H1 (cell line): ENCODE data around the gene ADARB2. TPM values are rescaled to one million over a fixed set of nuclear protein-coding genes. Genes with fewer than 3 reads are reported as not detected.

Experiments
- CTCF ChIA-PET: fragments of 300-600 bp; sonication (Branson Sonifier 250); formaldehyde crosslinking; loops from one replicate; lab custom pipeline; 2021; ENCODE audit not compliant: partially characterized antibody; lab: Charles Lee
- POLR2A ChIA-PET: fragments of 300-600 bp; sonication (Branson Sonifier 250); formaldehyde crosslinking; loops from one replicate; lab custom pipeline; 2021; ENCODE audit warnings: inconsistent platforms; ENCODE audit not compliant: partially characterized antibody; lab: Charles Lee
- DNase-seq, 2 experiments: peaks; one replicate each; pipeline versions ENCODE4 v3.0.0 to v3.0.0-alpha.2; 2010 to 2022; ENCODE audit warnings: low spot score in 2 of 2, low read depth in 1 of 2, mixed read lengths in 1 of 2
- FAIRE-seq: peaks from 2 replicates; lab custom pipeline; 2011; peaks lifted over from hg19 to GRCh38; lab: Jason Lieb, UNC
- H2AFZ ChIP-seq: 2 replicates; pipeline ENCODE4 v1.8.1; 2012; ENCODE audit warnings: low read length, inconsistent platforms
- H2AK5ac ChIP-seq: 2 replicates; pipeline ENCODE4 v1.6.1; 2013; ENCODE audit warnings: low read depth, low read length
- H2BK120ac ChIP-seq: replicated peaks from 2 replicates; pipeline ENCODE3; 2013; ENCODE audit warnings: low read depth, low read length, inconsistent platforms
- H2BK12ac ChIP-seq: 2 replicates; pipeline ENCODE4 v1.6.1; 2013; ENCODE audit warnings: low read depth, low read length
- H2BK15ac ChIP-seq: 2 replicates; pipeline ENCODE4 v1.6.1; 2013; ENCODE audit warnings: low read length
- H2BK20ac ChIP-seq: 2 replicates; pipeline ENCODE4 v1.6.1; 2013; ENCODE audit warnings: low read length
- H2BK5ac ChIP-seq: 2 replicates; pipeline ENCODE4 v1.6.1; 2013; ENCODE audit warnings: low read depth, low read length
- H3K14ac ChIP-seq: 2 replicates; pipeline ENCODE4 v1.6.1; 2013; ENCODE audit warnings: inconsistent platforms; ENCODE audit not compliant: insufficient read length
- H3K18ac ChIP-seq: 2 replicates; pipeline ENCODE4 v1.6.1; 2013; ENCODE audit warnings: low read length; ENCODE audit errors: extremely low read depth
- H3K23ac ChIP-seq: 2 replicates; pipeline ENCODE4 v1.6.1; 2013; ENCODE audit warnings: inconsistent platforms; ENCODE audit not compliant: insufficient read length
- H3K23me2 ChIP-seq: 2 replicates; pipeline ENCODE4 v1.6.1; 2013; ENCODE audit warnings: low read depth, low read length
- H3K27ac ChIP-seq: 2 replicates; pipeline ENCODE4 v1.6.1; 2011; ENCODE audit warnings: low read depth, low read length, inconsistent platforms
- H3K27me3 ChIP-seq, 4 experiments: replicated peaks in 1 of 4; 1 replicate in 1 of 4; 2 replicates in 3 of 4; pipeline versions ENCODE4 v1.6.1 to v1.8.1; 2011 to 2013; ENCODE audit warnings: low read length in 3 of 4, mild to moderate bottlenecking in 3 of 4, inconsistent platforms in 2 of 4, mixed read lengths in 2 of 4, moderate library complexity in 1 of 4; ENCODE audit not compliant: control insufficient read depth in 3 of 4, insufficient read depth in 3 of 4; ENCODE audit errors: extremely low read depth in 1 of 4
- H3K36me3 ChIP-seq, 4 experiments: 2 replicates each; pipeline versions ENCODE4 v1.6.1 to v1.8.1; 2011 to 2013; ENCODE audit warnings: mild to moderate bottlenecking in 4 of 4, low read length in 3 of 4, moderate library complexity in 2 of 4, control low read depth in 1 of 4, inconsistent platforms in 1 of 4; ENCODE audit not compliant: insufficient read depth in 4 of 4, control insufficient read depth in 2 of 4
- H3K4ac ChIP-seq: replicated peaks from 2 replicates; pipeline ENCODE3; 2013; ENCODE audit warnings: low read length, low read depth, mixed read lengths, inconsistent platforms; ENCODE audit not compliant: insufficient read length
- H3K4me1 ChIP-seq, 4 experiments: replicated peaks in 1 of 4; 1 replicate in 1 of 4; 2 replicates in 3 of 4; pipeline versions ENCODE4 v1.6.1 to v1.8.1; 2011 to 2013; ENCODE audit warnings: low read length in 3 of 4, inconsistent platforms in 2 of 4, mixed read lengths in 1 of 4; ENCODE audit not compliant: insufficient read depth in 4 of 4, control insufficient read depth in 3 of 4
- H3K4me2 ChIP-seq, 2 experiments: 2 replicates each; pipeline versions ENCODE4 v1.6.1 to v1.8.1; 2011 to 2013; ENCODE audit warnings: low read depth in 2 of 2, low read length in 2 of 2, control low read depth in 1 of 2, inconsistent platforms in 1 of 2, mild to moderate bottlenecking in 1 of 2; ENCODE audit not compliant: insufficient read depth in 1 of 2
- H3K4me3 ChIP-seq, 4 experiments: fragments of 200-600, 300-600 bp in 1 of 4; sonication (generic), shearing (Covaris generic), sonication (Bioruptor Twin) in 1 of 4; 2 replicates each; pipeline versions ENCODE4 v1.5.1 to v1.8.1; 2011 to 2016; ENCODE audit warnings: low read length in 4 of 4, low read depth in 3 of 4, control low read depth in 2 of 4, inconsistent platforms in 2 of 4, mild to moderate bottlenecking in 2 of 4, mixed read lengths in 1 of 4, moderate library complexity in 1 of 4; ENCODE audit not compliant: insufficient read depth in 2 of 4; ENCODE audit errors: extremely low read depth in 1 of 4
- H3K56ac ChIP-seq: replicated peaks from 2 replicates; pipeline ENCODE3; 2013; ENCODE audit warnings: low read depth, mild to moderate bottlenecking, mixed read lengths, low read length, inconsistent platforms; ENCODE audit not compliant: insufficient read length
- H3K79me1 ChIP-seq: 2 replicates; pipeline ENCODE4 v1.6.1; 2013; ENCODE audit warnings: low read depth, low read length, control low read depth
- H3K79me2 ChIP-seq, 2 experiments: 2 replicates each; pipeline versions ENCODE4 v1.6.1 to v1.8.1; 2012 to 2013; ENCODE audit warnings: low read length in 2 of 2, mild to moderate bottlenecking in 2 of 2, inconsistent platforms in 1 of 2; ENCODE audit not compliant: insufficient read depth in 2 of 2, control insufficient read depth in 1 of 2
- H3K9ac ChIP-seq, 4 experiments: replicated peaks in 1 of 4; 1 replicate in 1 of 4; 2 replicates in 3 of 4; pipeline versions ENCODE4 v1.6.1 to v1.8.1; 2011 to 2013; ENCODE audit warnings: low read depth in 3 of 4, low read length in 3 of 4, control low read depth in 2 of 4, mild to moderate bottlenecking in 2 of 4, moderate library complexity in 2 of 4, inconsistent platforms in 1 of 4; ENCODE audit errors: extremely low read depth in 1 of 4
- H3K9me3 ChIP-seq, 2 experiments: 2 replicates each; pipeline versions ENCODE4 v1.6.1 to v1.8.1; 2012 to 2013; ENCODE audit warnings: mild to moderate bottlenecking in 2 of 2, moderate library complexity in 2 of 2, control low read depth in 1 of 2, inconsistent platforms in 1 of 2, low read depth in 1 of 2, low read length in 1 of 2, mixed read lengths in 1 of 2; ENCODE audit not compliant: insufficient read depth in 2 of 2
- H4K20me1 ChIP-seq, 2 experiments: replicated peaks in 1 of 2; 2 replicates each; pipeline versions ENCODE3 to v1.8.1; 2011 to 2013; ENCODE audit warnings: inconsistent platforms in 2 of 2, low read length in 2 of 2, mild to moderate bottlenecking in 1 of 2; ENCODE audit not compliant: insufficient read depth in 2 of 2, control insufficient read depth in 1 of 2
- H4K5ac ChIP-seq: 2 replicates; pipeline ENCODE4 v1.6.1; 2013; ENCODE audit warnings: low read length, low read depth, mixed read lengths, inconsistent platforms; ENCODE audit not compliant: insufficient read length
- H4K8ac ChIP-seq: 2 replicates; pipeline ENCODE4 v1.8.0; 2013; ENCODE audit warnings: mild to moderate bottlenecking, moderate library complexity, low read length, inconsistent platforms; ENCODE audit not compliant: insufficient read depth; ENCODE audit errors: extremely low read depth
- H4K91ac ChIP-seq: replicated peaks from 2 replicates; pipeline ENCODE3; 2013; ENCODE audit warnings: low read length, mixed read lengths, inconsistent platforms; ENCODE audit not compliant: insufficient read length
- ASH2L ChIP-seq: fragments of 200-600, 300-600 bp; sonication (generic); IDR thresholded peaks from one replicate; pipeline ENCODE4 v1.7.1; 2017; ENCODE audit warnings: low read length
- EGR1 ChIP-seq: IDR thresholded peaks from 2 replicates; pipeline ENCODE4 v1.6.1; 2011; ENCODE audit warnings: low read depth, low read length, borderline replicate concordance
- KDM4A ChIP-seq: IDR thresholded peaks from one replicate; pipeline ENCODE4 v1.7.1; 2012; ENCODE audit warnings: low read depth, mild to moderate bottlenecking, moderate library complexity, low read length, inconsistent platforms; ENCODE audit not compliant: severe bottlenecking
- RAD21 ChIP-seq, 2 experiments: IDR thresholded peaks in 1 of 2; conservative IDR thresholded peaks in 1 of 2; 2 replicates each; pipeline ENCODE4 v1.6.1; 2011; ENCODE audit warnings: low read depth in 2 of 2, low read length in 2 of 2, improper control_type of control experiment in 1 of 2, inconsistent platforms in 1 of 2, mild to moderate bottlenecking in 1 of 2, moderate library complexity in 1 of 2
- RNF2 ChIP-seq: fragments of 200-900, 300-1000 bp; sonication (generic); IDR thresholded peaks from 2 replicates; pipeline ENCODE4 v1.7.1; 2016; ENCODE audit warnings: borderline replicate concordance, low read depth, mild to moderate bottlenecking, antibody characterized with exemption, low read length; ENCODE audit not compliant: poor library complexity, severe bottlenecking; ENCODE audit errors: missing control alignments
- SP1 ChIP-seq: IDR thresholded peaks from 2 replicates; pipeline ENCODE4 v1.6.1; 2011; ENCODE audit warnings: low read depth, low read length
- WGBS, 2 experiments: shearing (Covaris generic) in 1 of 2; methylation state at CpG; one replicate each; pipeline versions ENCODE4 v1.1.6 to v1.1.7; 2013 to 2015; ENCODE audit warnings: low lambda C conversion rate in 2 of 2, mixed read lengths in 2 of 2, inconsistent platforms in 1 of 2, low coverage in 1 of 2, missing lambda C conversion rate in 1 of 2; ENCODE audit not compliant: insufficient replicate concordance in 2 of 2, insufficient coverage in 1 of 2, insufficient read length in 1 of 2; ENCODE audit errors: extremely low coverage in 1 of 2, missing lambda C conversion rate in 1 of 2; 5-methylcytosine and 5-hydroxymethylcytosine counted together
- polyA plus RNA-seq, 7 experiments: library from polyadenylated mRNA; depleted of rRNA in 3 of 7; stranded (reverse) in 5 of 7; unstranded in 2 of 7; fragments of >200 nt in 5 of 7; fragments of 200-250 nt in 2 of 7; gene quantifications; 1 replicate in 5 of 7; 2 replicates in 1 of 7; 4 replicates in 1 of 7; pipeline versions ENCODE4 v1.2.1 to v1.2.3, GENCODE V29; 2011 to 2013; ENCODE audit warnings: missing spikeins in 2 of 7, mixed read lengths in 2 of 7
- total RNA-seq: library from RNA; stranded (reverse); fragmentation: NEBNext Ultra II Directional; extraction: Animal tissue kit (Norgen Biotek cat#: 25700); gene quantifications from 2 replicates; pipeline ENCODE4 v1.2.1, GENCODE V29; 2021

ADARB2 gene
- total and polyA plus RNA-seq, 2 of the 8 experiments (the other 6 are each of a cell fraction or from before 2014, with no cell fraction given), result 2.2 to 2.8 TPM

DNA sequence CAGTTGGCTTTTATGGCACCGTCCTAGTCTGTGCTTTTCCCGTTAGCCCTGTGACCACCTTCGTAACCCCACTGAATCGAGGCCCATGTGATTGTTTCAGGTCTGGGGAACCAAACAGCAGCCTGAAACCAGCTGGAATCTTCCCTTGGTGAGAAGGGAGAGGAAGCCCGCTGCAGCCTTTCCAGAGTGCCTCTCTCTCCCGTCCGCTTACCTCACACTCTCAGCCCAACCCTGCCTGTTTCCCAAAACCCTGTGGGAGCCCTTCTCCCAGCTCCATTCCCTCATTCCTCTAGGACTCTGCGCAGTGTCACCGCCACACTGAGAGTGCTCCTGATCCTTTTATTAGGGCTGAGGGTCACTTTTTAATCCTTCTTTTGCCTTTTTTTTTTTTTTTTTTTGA lies 541.5 kb downstream of the ADARB2 start:
- 0 out of 4 replicates have a peak, but pooled peaks of 1 of the 2 experiments have one; percentile 5 for TF ChIP-seq RAD21 (IDR thresholded peaks at IDR 0.05 in 1 of 2, conservative IDR thresholded peaks at IDR 0.05 in 1 of 2; ENCODE audit: low read depth in 2 of 2, low read length in 2 of 2)
- no peak for TF ChIP-seq KDM4A
- no peak for TF ChIP-seq RNF2
- peak; percentile 62 for TF ChIP-seq ASH2L
- TF ChIP-seq EGR1, result peak; percentile 61; the same call in 1 of the 2 replicates
- no peak for TF ChIP-seq SP1
- H2AK5ac ChIP-seq, result no peak overlapping the region
- H3K79me1 ChIP-seq, result no peaks in the 10 kb centered on the region
- H2BK20ac ChIP-seq, result no peak overlapping the region
- 0 out of 2 replicates have a peak, but pooled peaks cover 2% of the 10 kb centered on the region for H3K23me2 ChIP-seq
- peak overlapping the region; percentile 67 for H4K91ac ChIP-seq
- no peak overlapping the region; the same call in 1 of the 2 replicates for H4K8ac ChIP-seq
- H3K4me2 ChIP-seq, result peak overlapping the region; percentile 33 to 49; a peak in 3 of 4 replicates
- H3K9me3 ChIP-seq, result no peaks in the 10 kb centered on the region
- H3K9ac ChIP-seq, result peak overlapping the region in 1 of 4 experiments; percentile 38; a peak in 2 of 7 replicates
- H3K79me2 ChIP-seq, result no peaks in the 10 kb centered on the region
- peak overlapping the region; percentile 75; the same call in 1 of the 2 replicates for H2BK12ac ChIP-seq
- FAIRE-seq (peak; percentile 32), DNase-seq (no peak)
- H3K56ac ChIP-seq, result no peak overlapping the region
- H2BK120ac ChIP-seq, result no peak overlapping the region
- POLR2A ChIA-PET, result interaction anchor here (0.6 kb wide), 1 partner anchor 10 kb away, joined by 3 read pairs; no protein-coding TSS in a partner anchor
- peak overlapping the region; percentile 97 for H2AFZ ChIP-seq
- H3K27ac ChIP-seq, result no peak overlapping the region
- H3K23ac ChIP-seq, result no peak overlapping the region
- CTCF ChIA-PET, result interaction anchor here (1.0 to 1.6 kb wide), 2 partner anchors 17 to 85 kb away, joined by 3 to 4 read pairs; no protein-coding TSS in a partner anchor
- no peaks in the 10 kb centered on the region for H4K20me1 ChIP-seq
- H3K4me3 ChIP-seq, result peak overlapping the region in 2 of 4 experiments; percentile 3 to 13; a peak in 1 of 8 replicates
- H3K14ac ChIP-seq, result no peak overlapping the region
- 64% methylated on average over 9 of the region's 9 CpGs; no CpG with 5 or more reads in 1 of the 2 experiments for WGBS, 2 experiments
- H4K5ac ChIP-seq, result peak overlapping the region; percentile 45
- H3K18ac ChIP-seq, result peak overlapping the region; percentile 71; the same call in 1 of the 2 replicates
- no peaks in the 10 kb centered on the region; a peak in 2 of 7 replicates for H3K27me3 ChIP-seq
- peak overlapping the region; percentile 34 for H3K4ac ChIP-seq
- peak overlapping the region; percentile 72; the same call in 1 of the 2 replicates for H2BK15ac ChIP-seq
- H2BK5ac ChIP-seq, result peak overlapping the region; percentile 44; the same call in 1 of the 2 replicates
- H3K4me1 ChIP-seq, result peaks cover 10 to 27% (median 14%) of the 10 kb centered on the region in 4 experiments; a peak in 6 of 7 replicates
- no peaks in the 10 kb centered on the region for H3K36me3 ChIP-seq
